A549 (cell line): ENCODE data around the gene HAX1.

Experiments
- JUN ChIP-seq, 2 experiments: fragments of >200 bp; sonication (Bioruptor Twin); formaldehyde crosslinking; IDR thresholded peaks; 2 replicates in 1 of 2; 3 replicates in 1 of 2; pipeline ENCODE4 v1.6.1; 2016 to 2017
- MAFK ChIP-seq: fragments of 450-650 bp; IDR thresholded peaks from 2 replicates; pipeline ENCODE4 v1.6.1; 2014; ENCODE audit not compliant: partially characterized antibody
- MYC ChIP-seq: IDR thresholded peaks from 2 replicates; pipeline ENCODE4 v1.6.1; 2012; ENCODE audit warnings: mild to moderate bottlenecking, inconsistent platforms, low read length, improper control_type of control experiment, borderline replicate concordance
- NFE2L2 ChIP-seq: fragments of 150-350 bp; conservative IDR thresholded peaks from 2 replicates; pipeline ENCODE4 v1.6.1; 2014; ENCODE audit warnings: low read length
- POLR2A ChIP-seq: IDR thresholded peaks from 2 replicates; pipeline ENCODE4 v1.6.1; 2012; ENCODE audit warnings: mild to moderate bottlenecking, low read length
- SMC3 ChIP-seq: fragments of >200 bp; sonication (Bioruptor Twin); formaldehyde crosslinking; IDR thresholded peaks from 3 replicates; pipeline ENCODE4 v1.6.1; 2018; ENCODE audit warnings: inconsistent platforms
- ZC3H11A ChIP-seq: fragments of 450-650 bp; IDR thresholded peaks from 2 replicates; pipeline ENCODE4 v1.6.1; 2014; ENCODE audit warnings: antibody characterized with exemption, mild to moderate bottlenecking
- TF ChIP-seq, protein P1 (sequence below): fragments of >200 bp; sonication (Bioruptor Twin); formaldehyde crosslinking; IDR thresholded peaks from 3 replicates; pipeline ENCODE4 v1.5.1; 2016
- TF ChIP-seq, protein P2 (sequence below): fragments of 200-600 bp; sonication (generic); IDR thresholded peaks from 2 replicates; pipeline ENCODE4 v1.6.1; 2016; ENCODE audit warnings: antibody characterized with exemption, mild to moderate bottlenecking, moderate library complexity
- TF ChIP-seq, protein P3 (sequence below): fragments of >200 bp; sonication (Bioruptor Twin); formaldehyde crosslinking; IDR thresholded peaks from 3 replicates; pipeline ENCODE4 v1.6.1; 2016
- TF ChIP-seq, protein P4 (sequence below): fragments of 450-650 bp; IDR thresholded peaks from 2 replicates; pipeline ENCODE4 v1.6.1; 2014; ENCODE audit warnings: antibody characterized with exemption

DNA sequence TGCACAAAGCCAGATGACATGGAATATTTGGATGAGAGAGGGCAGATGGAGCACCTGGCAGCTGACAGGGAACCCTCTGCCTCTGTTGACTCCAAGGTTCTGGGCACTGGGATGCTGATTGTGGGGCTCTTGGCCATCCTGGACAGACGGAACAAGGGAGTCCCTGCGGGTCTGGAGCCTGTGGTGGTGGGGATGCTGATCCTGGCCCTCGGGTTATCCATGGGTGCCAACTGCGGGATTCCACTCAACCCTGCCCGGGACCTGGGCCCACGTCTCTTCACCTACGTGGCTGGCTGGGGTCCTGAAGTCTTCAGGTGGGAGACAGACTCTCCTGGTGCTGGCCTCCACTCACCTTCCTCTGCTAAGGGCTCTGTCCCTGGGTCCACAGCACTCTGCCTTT lies 51.1 kb downstream of the HAX1 start:
- TF ChIP-seq JUN (IDR thresholded peaks at IDR 0.05): no peak
- TF ChIP-seq, protein P1, sequence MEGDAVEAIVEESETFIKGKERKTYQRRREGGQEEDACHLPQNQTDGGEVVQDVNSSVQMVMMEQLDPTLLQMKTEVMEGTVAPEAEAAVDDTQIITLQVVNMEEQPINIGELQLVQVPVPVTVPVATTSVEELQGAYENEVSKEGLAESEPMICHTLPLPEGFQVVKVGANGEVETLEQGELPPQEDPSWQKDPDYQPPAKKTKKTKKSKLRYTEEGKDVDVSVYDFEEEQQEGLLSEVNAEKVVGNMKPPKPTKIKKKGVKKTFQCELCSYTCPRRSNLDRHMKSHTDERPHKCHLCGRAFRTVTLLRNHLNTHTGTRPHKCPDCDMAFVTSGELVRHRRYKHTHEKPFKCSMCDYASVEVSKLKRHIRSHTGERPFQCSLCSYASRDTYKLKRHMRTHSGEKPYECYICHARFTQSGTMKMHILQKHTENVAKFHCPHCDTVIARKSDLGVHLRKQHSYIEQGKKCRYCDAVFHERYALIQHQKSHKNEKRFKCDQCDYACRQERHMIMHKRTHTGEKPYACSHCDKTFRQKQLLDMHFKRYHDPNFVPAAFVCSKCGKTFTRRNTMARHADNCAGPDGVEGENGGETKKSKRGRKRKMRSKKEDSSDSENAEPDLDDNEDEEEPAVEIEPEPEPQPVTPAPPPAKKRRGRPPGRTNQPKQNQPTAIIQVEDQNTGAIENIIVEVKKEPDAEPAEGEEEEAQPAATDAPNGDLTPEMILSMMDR: no peak
- TF ChIP-seq ZC3H11A: no peak
- no peak for TF ChIP-seq POLR2A
- TF ChIP-seq, protein P2, sequence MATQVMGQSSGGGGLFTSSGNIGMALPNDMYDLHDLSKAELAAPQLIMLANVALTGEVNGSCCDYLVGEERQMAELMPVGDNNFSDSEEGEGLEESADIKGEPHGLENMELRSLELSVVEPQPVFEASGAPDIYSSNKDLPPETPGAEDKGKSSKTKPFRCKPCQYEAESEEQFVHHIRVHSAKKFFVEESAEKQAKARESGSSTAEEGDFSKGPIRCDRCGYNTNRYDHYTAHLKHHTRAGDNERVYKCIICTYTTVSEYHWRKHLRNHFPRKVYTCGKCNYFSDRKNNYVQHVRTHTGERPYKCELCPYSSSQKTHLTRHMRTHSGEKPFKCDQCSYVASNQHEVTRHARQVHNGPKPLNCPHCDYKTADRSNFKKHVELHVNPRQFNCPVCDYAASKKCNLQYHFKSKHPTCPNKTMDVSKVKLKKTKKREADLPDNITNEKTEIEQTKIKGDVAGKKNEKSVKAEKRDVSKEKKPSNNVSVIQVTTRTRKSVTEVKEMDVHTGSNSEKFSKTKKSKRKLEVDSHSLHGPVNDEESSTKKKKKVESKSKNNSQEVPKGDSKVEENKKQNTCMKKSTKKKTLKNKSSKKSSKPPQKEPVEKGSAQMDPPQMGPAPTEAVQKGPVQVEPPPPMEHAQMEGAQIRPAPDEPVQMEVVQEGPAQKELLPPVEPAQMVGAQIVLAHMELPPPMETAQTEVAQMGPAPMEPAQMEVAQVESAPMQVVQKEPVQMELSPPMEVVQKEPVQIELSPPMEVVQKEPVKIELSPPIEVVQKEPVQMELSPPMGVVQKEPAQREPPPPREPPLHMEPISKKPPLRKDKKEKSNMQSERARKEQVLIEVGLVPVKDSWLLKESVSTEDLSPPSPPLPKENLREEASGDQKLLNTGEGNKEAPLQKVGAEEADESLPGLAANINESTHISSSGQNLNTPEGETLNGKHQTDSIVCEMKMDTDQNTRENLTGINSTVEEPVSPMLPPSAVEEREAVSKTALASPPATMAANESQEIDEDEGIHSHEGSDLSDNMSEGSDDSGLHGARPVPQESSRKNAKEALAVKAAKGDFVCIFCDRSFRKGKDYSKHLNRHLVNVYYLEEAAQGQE: no peak
- no peak for TF ChIP-seq MAFK
- TF ChIP-seq, protein P3, sequence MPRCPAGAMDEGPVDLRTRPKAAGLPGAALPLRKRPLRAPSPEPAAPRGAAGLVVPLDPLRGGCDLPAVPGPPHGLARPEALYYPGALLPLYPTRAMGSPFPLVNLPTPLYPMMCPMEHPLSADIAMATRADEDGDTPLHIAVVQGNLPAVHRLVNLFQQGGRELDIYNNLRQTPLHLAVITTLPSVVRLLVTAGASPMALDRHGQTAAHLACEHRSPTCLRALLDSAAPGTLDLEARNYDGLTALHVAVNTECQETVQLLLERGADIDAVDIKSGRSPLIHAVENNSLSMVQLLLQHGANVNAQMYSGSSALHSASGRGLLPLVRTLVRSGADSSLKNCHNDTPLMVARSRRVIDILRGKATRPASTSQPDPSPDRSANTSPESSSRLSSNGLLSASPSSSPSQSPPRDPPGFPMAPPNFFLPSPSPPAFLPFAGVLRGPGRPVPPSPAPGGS: no peak
- TF ChIP-seq MYC: no peak
- TF ChIP-seq SMC3: no peak
- TF ChIP-seq, protein P4, sequence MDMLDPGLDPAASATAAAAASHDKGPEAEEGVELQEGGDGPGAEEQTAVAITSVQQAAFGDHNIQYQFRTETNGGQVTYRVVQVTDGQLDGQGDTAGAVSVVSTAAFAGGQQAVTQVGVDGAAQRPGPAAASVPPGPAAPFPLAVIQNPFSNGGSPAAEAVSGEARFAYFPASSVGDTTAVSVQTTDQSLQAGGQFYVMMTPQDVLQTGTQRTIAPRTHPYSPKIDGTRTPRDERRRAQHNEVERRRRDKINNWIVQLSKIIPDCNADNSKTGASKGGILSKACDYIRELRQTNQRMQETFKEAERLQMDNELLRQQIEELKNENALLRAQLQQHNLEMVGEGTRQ: no peak
- TF ChIP-seq NFE2L2: no peak
